GM04503 (cell line): ENCODE results near the gene GEMIN4.

ENCODE experiments used
- DNase-seq: peaks from one replicate; pipeline ENCODE4 v3.0.0-alpha.2; 2012; ENCODE audit warnings: low read depth

GEMIN4 gene

GRCh38 chr17:740240-741017 lies 11.6 kb downstream of the GEMIN4 start:
- DNase-seq: no peak

GRCh38 chr17:737561-738113 lies 14.4 kb downstream of the GEMIN4 start:
- DNase-seq: no peak

GRCh38 chr17:733743-734142 lies 18.3 kb downstream of the GEMIN4 start:
- no peak for DNase-seq

GRCh38 chr17:732902-733720 lies 19.0 kb downstream of the GEMIN4 start:
- no peak for DNase-seq

GRCh38 chr17:732067-732901 lies 19.8 kb downstream of the GEMIN4 start, which contains the start of gene TLCD3A:
Gene TLCD3A, plus strand, starts transcription at chr17:732596. Its CDS starts 52 bp downstream, at chr17:732648.
- no peak for DNase-seq

- no peak for DNase-seq
Observed at GRCh38 chr17:731644-732066, 20.4 kb downstream of the GEMIN4 start.

GRCh38 chr17:728911-729310 lies 23.2 kb downstream of the GEMIN4 start:
- DNase-seq: no peak

- DNase-seq: no peak
Observed at GRCh38 chr17:726271-726919, 25.7 kb downstream of the GEMIN4 start.

GRCh38 chr17:725746-726145 lies 26.3 kb downstream of the GEMIN4 start:
- DNase-seq: no peak

GRCh38 chr17:725084-725483 lies 27.0 kb downstream of the GEMIN4 start:
- DNase-seq: no peak

GRCh38 chr17:721540-721937 lies 30.5 kb downstream of the GEMIN4 start:
- no peak for DNase-seq

GRCh38 chr17:720706-721539 lies 31.1 kb downstream of the GEMIN4 start:
- DNase-seq: no peak

GRCh38 chr17:718075-718474 lies 34.0 kb downstream of the GEMIN4 start:
- no peak for DNase-seq

- no peak for DNase-seq
Observed at GRCh38 chr17:708132-708531, 43.9 kb downstream of the GEMIN4 start.

GRCh38 chr17:705863-706262 lies 46.2 kb downstream of the GEMIN4 start:
- no peak for DNase-seq

GRCh38 chr17:705011-705410 lies 47.1 kb downstream of the GEMIN4 start:
- no peak for DNase-seq

- no peak for DNase-seq
Observed at GRCh38 chr17:704111-704864, 47.8 kb downstream of the GEMIN4 start.

GRCh38 chr17:703081-703875 lies 48.8 kb downstream of the GEMIN4 start:
- no peak for DNase-seq

GRCh38 chr17:700504-701094 lies 51.5 kb downstream of the GEMIN4 start:
- no peak for DNase-seq
